ENCODE measurements around the gene MIEN1. TPM values are rescaled to one million over a fixed set of nuclear protein-coding genes. Genes with fewer than 3 reads are reported as not detected.

The MIEN1 gene
- total RNA-seq, 5 donors from 2014 or later (not counting 1 experiment from before 2014, with no cell fraction given) = 30.8 to 36.9 (median 32.1) TPM

DNA sequence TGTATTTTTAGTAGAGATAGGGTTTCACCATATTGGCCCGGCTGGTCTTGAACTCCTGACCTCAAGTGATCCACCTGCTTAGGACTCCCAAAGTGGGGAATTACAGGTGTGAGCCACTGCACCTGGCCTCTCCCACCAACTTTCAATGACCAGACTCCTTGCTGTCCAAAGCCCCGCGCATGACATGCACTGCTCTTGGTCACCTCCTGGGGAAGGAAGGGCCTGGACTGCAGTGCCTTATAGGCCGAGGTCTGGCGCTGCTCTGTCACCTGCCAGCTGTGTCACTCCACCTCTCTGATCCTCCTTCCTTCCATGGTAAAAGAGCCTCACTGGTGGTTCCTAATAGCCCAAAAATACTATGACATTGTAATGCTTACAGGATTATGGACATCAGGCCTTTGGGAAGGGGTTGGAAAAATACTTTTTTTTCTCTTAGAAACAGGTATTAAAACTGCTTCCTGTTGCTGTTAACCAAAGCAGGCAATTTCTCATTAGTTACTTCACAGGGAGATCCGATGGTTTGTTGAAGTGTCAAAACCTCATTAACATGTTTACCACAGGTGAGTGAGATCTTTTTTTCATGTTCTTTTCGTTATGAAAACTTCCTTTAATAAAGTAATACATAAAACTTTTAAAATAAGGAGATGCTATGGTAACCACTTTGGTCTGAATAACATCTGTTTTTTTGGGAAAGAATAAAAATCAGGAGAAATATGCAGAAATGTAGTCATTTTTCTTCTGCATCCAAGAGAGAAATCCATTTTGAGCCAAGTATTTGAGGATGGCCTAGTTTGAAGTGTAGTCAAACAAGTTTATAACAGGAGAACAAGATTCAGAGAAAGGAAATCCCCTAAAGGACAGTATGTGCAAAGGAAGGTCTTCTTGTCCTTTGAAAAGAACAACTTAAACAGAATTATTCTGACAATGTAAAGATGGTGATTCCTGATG is 42.9 kb upstream of the MIEN1 start:
- H3K27ac Mint-ChIP-seq = peak overlapping the region; percentile 98 to 99
- peak in 1 of 35 experiments; percentile 71 for DNase-seq
- H3K4me3 ChIP-seq (ENCODE audit: control insufficient read depth in 1 of 2, extremely low read depth in 1 of 2, low read length in 1 of 2) = peak overlapping the region in 1 of 2 donors; percentile 67
- H3K4me1 Mint-ChIP-seq = peaks cover 95 to 100% (median 96%) of the 10 kb centered on the region in 3 donors
- H3K36me3 Mint-ChIP-seq = peaks cover 46% of the 10 kb centered on the region
- no peaks in the 10 kb centered on the region for H3K27me3 Mint-ChIP-seq
- 40% methylated on average over 1 of the region's 7 CpGs for WGBS (ENCODE audit: insufficient coverage)
- H3K9me3 Mint-ChIP-seq = no peaks in the 10 kb centered on the region
- H3K27me3 ChIP-seq (replicated peaks in 1 of 2; ENCODE audit: control insufficient read depth in 2 of 2, extremely low read depth in 1 of 2, insufficient read depth in 2 of 2, low read length in 1 of 2) = no peaks in the 10 kb centered on the region
- ATAC-seq (replicated peaks in 1 of 4) = no peak
- peaks cover 66 to 81% of the 10 kb centered on the region in 2 experiments for H3K4me1 ChIP-seq (ENCODE audit: control insufficient read depth in 1 of 2, extremely low read depth in 1 of 2, insufficient read depth in 2 of 2, low read length in 2 of 2)
- H3K4me3 Mint-ChIP-seq = peak overlapping the region; percentile 58 to 79 (median 60)
- peak overlapping the region; percentile 91 for H3K27ac ChIP-seq (ENCODE audit: low read length)
- H3K36me3 ChIP-seq (ENCODE audit: control insufficient read depth in 2 of 2, extremely low read depth in 1 of 2, insufficient read depth in 1 of 2, low read length in 1 of 2) = peaks cover 0 to 27% of the 10 kb centered on the region in 2 donors
- ChIA-PET CTCF (interaction anchor here (0.6 to 1.0 kb wide), 3 partner anchors 16 to 88 kb away, joined by 3 to 6 read pairs (median 3); no protein-coding TSS in a partner anchor), POLR2A (interaction anchor here in 1 of 2 donors (0.6 kb wide), 1 partner anchor 13 kb away, joined by 6 read pairs; no protein-coding TSS in a partner anchor)
- no peaks in the 10 kb centered on the region for H3K9me3 ChIP-seq

DNA sequence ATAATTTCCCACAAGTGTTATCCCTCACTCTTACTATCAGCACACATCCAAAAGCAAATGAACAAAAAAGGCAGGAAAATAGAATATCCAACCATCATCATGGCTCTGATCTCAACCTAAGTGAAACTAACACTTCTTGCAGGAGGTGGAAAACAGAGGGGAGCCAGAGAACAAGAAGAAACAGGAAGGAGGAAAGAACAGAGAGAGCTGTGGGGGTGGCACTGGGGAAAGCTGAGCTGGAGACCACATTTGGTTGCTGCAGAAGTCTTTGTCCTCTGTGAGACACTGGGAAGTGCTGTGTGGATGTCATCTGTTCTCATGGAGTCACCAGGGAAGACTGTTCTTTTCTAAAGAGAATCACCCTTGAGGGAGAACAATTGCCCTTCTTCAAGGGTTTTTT is 42.1 kb upstream of the MIEN1 start:
- no peaks in the 10 kb centered on the region for H3K9me3 Mint-ChIP-seq
- DNase-seq = peak in 1 of 35 experiments; percentile 59
- Histone ChIP-seq H3K9me3 (no peaks in the 10 kb centered on the region), H3K4me3 (ENCODE audit: control insufficient read depth in 1 of 2, extremely low read depth in 1 of 2, low read length in 1 of 2) (peak overlapping the region; percentile 6 to 38), H3K36me3 (ENCODE audit: control insufficient read depth in 2 of 2, extremely low read depth in 1 of 2, insufficient read depth in 1 of 2, low read length in 1 of 2) (peaks cover 0 to 36% of the 10 kb centered on the region in 2 donors), H3K27ac (ENCODE audit: low read length) (peak overlapping the region; percentile 91), H3K27me3 (replicated peaks in 1 of 2; ENCODE audit: control insufficient read depth in 2 of 2, extremely low read depth in 1 of 2, insufficient read depth in 2 of 2, low read length in 1 of 2) (no peaks in the 10 kb centered on the region), H3K4me1 (ENCODE audit: control insufficient read depth in 1 of 2, extremely low read depth in 1 of 2, insufficient read depth in 2 of 2, low read length in 2 of 2) (peaks cover 74 to 76% of the 10 kb centered on the region in 2 experiments)
- CTCF ChIA-PET = interaction anchor here in 1 of 2 donors (1.0 kb wide), 1 partner anchor 89 kb away, joined by 3 read pairs; no protein-coding TSS in a partner anchor
- H3K36me3 Mint-ChIP-seq = peaks cover 48% of the 10 kb centered on the region
- peak overlapping the region; percentile 98 to 99 for H3K27ac Mint-ChIP-seq
- no peaks in the 10 kb centered on the region for H3K27me3 Mint-ChIP-seq
- peaks cover 96 to 100% (median 96%) of the 10 kb centered on the region in 3 donors for H3K4me1 Mint-ChIP-seq
- ATAC-seq (replicated peaks in 1 of 4) = no peak
- POLR2A ChIA-PET = interaction anchor here in 1 of 2 donors (0.6 kb wide), 1 partner anchor 12 kb away, joined by 6 read pairs; no protein-coding TSS in a partner anchor
- H3K4me3 Mint-ChIP-seq = peak overlapping the region; percentile 60 to 79 (median 70)

DNA sequence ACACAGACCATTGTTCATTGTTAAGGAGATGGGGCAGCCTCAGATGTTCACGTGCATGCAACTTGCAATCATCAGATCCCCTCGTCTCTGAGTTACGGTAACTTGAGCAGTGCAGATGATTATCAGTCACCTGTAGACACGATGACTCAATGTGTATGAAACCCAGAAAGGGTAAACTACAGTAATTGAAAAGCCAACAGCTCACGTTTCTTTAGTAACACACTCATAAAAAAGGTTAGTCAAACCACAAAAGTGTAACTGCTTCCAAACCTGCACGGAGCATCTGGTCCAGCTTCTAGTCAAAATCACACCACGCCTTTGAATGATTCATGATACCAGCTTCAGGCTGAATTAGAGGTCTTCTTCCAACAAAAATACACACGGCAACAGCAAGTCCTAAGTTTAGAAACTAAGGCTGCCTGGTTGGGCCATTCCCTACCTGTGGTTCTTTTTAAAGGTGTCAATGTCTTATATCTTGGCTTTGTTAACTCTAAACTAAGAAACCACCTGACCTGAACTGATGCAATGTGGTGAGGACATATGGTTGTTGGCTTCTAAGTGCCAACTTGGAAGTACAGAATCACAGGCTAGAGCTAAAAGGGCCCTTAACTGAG is 39.7 kb upstream of the MIEN1 start:
- peaks cover 67 to 84% of the 10 kb centered on the region in 2 experiments for H3K4me1 ChIP-seq (ENCODE audit: control insufficient read depth in 1 of 2, extremely low read depth in 1 of 2, insufficient read depth in 2 of 2, low read length in 2 of 2)
- peak overlapping the region in 1 of 2 donors; percentile 6 for H3K4me3 ChIP-seq (ENCODE audit: control insufficient read depth in 1 of 2, extremely low read depth in 1 of 2, low read length in 1 of 2)
- Mint-ChIP-seq H3K36me3 (peaks cover 61% of the 10 kb centered on the region), H3K27ac (peak overlapping the region; percentile 98 to 99), H3K9me3 (no peaks in the 10 kb centered on the region), H3K27me3 (no peaks in the 10 kb centered on the region), H3K4me1 (peaks cover 100% of the 10 kb centered on the region in 3 donors), H3K4me3 (peak overlapping the region; percentile 38 to 79 (median 47))
- WGBS (ENCODE audit: insufficient coverage) = 0% methylated on average over 7 of the region's 8 CpGs
- ATAC-seq (replicated peaks in 1 of 4) (peak; percentile 80 to 93 (median 88)), DNase-seq (peak in 33 of 35 experiments; percentile 21 to 83 (median 48))
- peaks cover 7 to 58% of the 10 kb centered on the region in 2 donors for H3K36me3 ChIP-seq (ENCODE audit: control insufficient read depth in 2 of 2, extremely low read depth in 1 of 2, insufficient read depth in 1 of 2, low read length in 1 of 2)
- H3K9me3 ChIP-seq = no peaks in the 10 kb centered on the region
- H3K27me3 ChIP-seq (replicated peaks in 1 of 2; ENCODE audit: control insufficient read depth in 2 of 2, extremely low read depth in 1 of 2, insufficient read depth in 2 of 2, low read length in 1 of 2) = no peaks in the 10 kb centered on the region
- ChIA-PET CTCF (interaction anchor here in 1 of 2 donors (0.5 to 1.5 kb wide), 7 partner anchors 9 to 150 kb away, joined by 3 to 4 read pairs (median 3); no protein-coding TSS in a partner anchor), POLR2A (interaction anchor here (0.8 to 1.3 kb wide), 3 partner anchors 15 to 92 kb away, joined by 3 to 4 read pairs (median 3); no protein-coding TSS in a partner anchor)
- H3K27ac ChIP-seq (ENCODE audit: low read length) = peak overlapping the region; percentile 91

DNA sequence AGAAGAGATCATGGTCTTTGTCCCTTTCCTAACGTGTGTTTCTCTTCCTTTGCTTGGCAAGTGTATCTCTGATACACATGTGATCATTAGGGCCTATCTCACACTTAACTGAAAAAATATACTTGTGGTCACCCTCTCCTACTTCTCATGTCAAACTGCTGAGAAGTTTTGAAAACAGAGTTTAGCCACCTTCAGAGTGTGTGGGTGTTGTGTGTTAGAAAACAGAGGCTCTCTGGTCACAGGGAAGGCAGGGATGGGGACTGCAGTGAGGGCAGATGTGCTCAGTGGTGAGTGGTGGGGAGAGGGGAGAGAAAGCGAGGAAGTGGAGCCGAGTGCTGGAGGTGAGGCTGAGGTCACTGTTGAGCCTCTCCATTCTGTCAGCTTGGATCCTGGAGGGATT is 36.8 kb upstream of the MIEN1 start:
- H3K27ac ChIP-seq (ENCODE audit: low read length) = peak overlapping the region; percentile 56
- WGBS (ENCODE audit: insufficient coverage) = no CpG with 5 or more reads among the region's 3 CpGs
- no peaks in the 10 kb centered on the region for H3K27me3 ChIP-seq (replicated peaks in 1 of 2; ENCODE audit: control insufficient read depth in 2 of 2, extremely low read depth in 1 of 2, insufficient read depth in 2 of 2, low read length in 1 of 2)
- CTCF ChIA-PET = no interaction called here
- ATAC-seq (replicated peaks in 1 of 4) = no peak
- H3K4me3 ChIP-seq (ENCODE audit: control insufficient read depth in 1 of 2, extremely low read depth in 1 of 2, low read length in 1 of 2) = no peak overlapping the region
- Mint-ChIP-seq H3K4me3 (peak overlapping the region in 2 of 3 donors; percentile 32 to 61), H3K9me3 (no peaks in the 10 kb centered on the region), H3K4me1 (peaks cover 76 to 89% (median 88%) of the 10 kb centered on the region in 3 donors), H3K36me3 (peaks cover 62% of the 10 kb centered on the region), H3K27me3 (no peaks in the 10 kb centered on the region), H3K27ac (peak overlapping the region; percentile 98 to 99)
- peaks cover 39 to 81% of the 10 kb centered on the region in 2 experiments for H3K4me1 ChIP-seq (ENCODE audit: control insufficient read depth in 1 of 2, extremely low read depth in 1 of 2, insufficient read depth in 2 of 2, low read length in 2 of 2)
- H3K36me3 ChIP-seq (ENCODE audit: control insufficient read depth in 2 of 2, extremely low read depth in 1 of 2, insufficient read depth in 1 of 2, low read length in 1 of 2) = peaks cover 11 to 75% of the 10 kb centered on the region in 2 donors
- DNase-seq = no peak
- H3K9me3 ChIP-seq = no peaks in the 10 kb centered on the region
- POLR2A ChIA-PET = no interaction called here

DNA sequence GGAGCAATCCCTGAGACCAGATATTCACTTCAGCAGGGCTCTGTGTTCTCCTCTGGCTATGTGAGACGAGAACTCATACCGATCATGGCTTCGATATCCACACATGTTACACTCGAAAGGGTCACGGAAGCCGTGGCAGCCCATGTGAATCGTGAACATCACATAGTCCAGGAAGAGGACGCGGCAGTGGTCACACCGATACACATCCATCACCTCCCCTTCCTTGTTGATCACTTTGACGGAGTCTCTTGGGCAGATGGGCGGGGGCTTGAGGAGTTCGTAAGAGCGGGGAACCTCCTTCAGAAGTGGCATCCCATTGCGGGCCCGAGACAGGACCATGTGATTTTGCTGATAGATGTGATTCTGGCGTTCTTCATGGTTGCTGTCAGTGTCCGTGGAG is 35.4 kb upstream of the MIEN1 start:
- Histone ChIP-seq H3K4me1 (ENCODE audit: control insufficient read depth in 1 of 2, extremely low read depth in 1 of 2, insufficient read depth in 2 of 2, low read length in 2 of 2) (peaks cover 25 to 76% of the 10 kb centered on the region in 2 experiments), H3K9me3 (no peaks in the 10 kb centered on the region), H3K4me3 (ENCODE audit: control insufficient read depth in 1 of 2, extremely low read depth in 1 of 2, low read length in 1 of 2) (no peak overlapping the region), H3K27ac (ENCODE audit: low read length) (no peak overlapping the region), H3K27me3 (replicated peaks in 1 of 2; ENCODE audit: control insufficient read depth in 2 of 2, extremely low read depth in 1 of 2, insufficient read depth in 2 of 2, low read length in 1 of 2) (no peaks in the 10 kb centered on the region), H3K36me3 (ENCODE audit: control insufficient read depth in 2 of 2, extremely low read depth in 1 of 2, insufficient read depth in 1 of 2, low read length in 1 of 2) (peaks cover 11 to 77% of the 10 kb centered on the region in 2 donors)
- DNase-seq = no peak
- CTCF ChIA-PET = no interaction called here
- Mint-ChIP-seq H3K27me3 (no peaks in the 10 kb centered on the region), H3K4me3 (peak overlapping the region in 1 of 3 donors; percentile 61), H3K4me1 (peaks cover 66 to 83% (median 83%) of the 10 kb centered on the region in 3 donors), H3K36me3 (peaks cover 56% of the 10 kb centered on the region), H3K27ac (peak overlapping the region; percentile 98 to 99), H3K9me3 (no peaks in the 10 kb centered on the region)
- POLR2A ChIA-PET = no interaction called here
- 97% methylated on average over 14 of the region's 18 CpGs for WGBS (ENCODE audit: insufficient coverage)
- no peak for ATAC-seq (replicated peaks in 1 of 4)

DNA sequence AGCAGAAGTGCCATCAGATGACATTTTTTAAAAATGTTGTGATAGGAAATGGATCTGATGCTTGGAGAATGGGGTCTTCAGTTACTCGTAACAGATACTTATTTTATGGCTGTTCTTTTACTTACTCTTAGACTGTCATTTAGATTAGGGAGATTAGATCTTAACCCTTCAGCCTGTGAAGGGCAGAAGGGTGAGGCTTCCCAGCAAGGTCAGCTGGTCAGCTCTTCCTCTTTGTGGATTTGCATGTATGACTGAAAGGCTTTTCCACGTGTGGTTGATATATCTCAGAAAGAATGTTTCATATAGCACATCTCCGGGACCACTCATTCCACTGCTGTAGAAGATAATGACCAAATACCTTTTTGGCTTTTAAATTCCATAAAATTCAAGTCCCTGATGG is 34.8 kb upstream of the MIEN1 start:
- no peaks in the 10 kb centered on the region for H3K27me3 Mint-ChIP-seq
- H3K27ac Mint-ChIP-seq = peak overlapping the region; percentile 69 to 99
- H3K36me3 Mint-ChIP-seq = peaks cover 57% of the 10 kb centered on the region

More for the DNA sequence above, 34.8 kb upstream of the MIEN1 start:
- Mint-ChIP-seq H3K4me1 (peaks cover 62 to 81% (median 80%) of the 10 kb centered on the region in 3 donors), H3K9me3 (no peaks in the 10 kb centered on the region), H3K4me3 (no peak overlapping the region)
- ChIA-PET POLR2A (no interaction called here), CTCF (interaction anchor here in 1 of 2 donors (0.6 kb wide), 1 partner anchor 102 kb away, joined by 3 read pairs; no protein-coding TSS in a partner anchor)
- Histone ChIP-seq H3K36me3 (ENCODE audit: control insufficient read depth in 2 of 2, extremely low read depth in 1 of 2, insufficient read depth in 1 of 2, low read length in 1 of 2) (peaks cover 11 to 81% of the 10 kb centered on the region in 2 donors), H3K9me3 (no peaks in the 10 kb centered on the region), H3K27ac (ENCODE audit: low read length) (peak overlapping the region; percentile 14), H3K4me3 (ENCODE audit: control insufficient read depth in 1 of 2, extremely low read depth in 1 of 2, low read length in 1 of 2) (no peak overlapping the region), H3K4me1 (ENCODE audit: control insufficient read depth in 1 of 2, extremely low read depth in 1 of 2, insufficient read depth in 2 of 2, low read length in 2 of 2) (peaks cover 21 to 74% of the 10 kb centered on the region in 2 experiments), H3K27me3 (replicated peaks in 1 of 2; ENCODE audit: control insufficient read depth in 2 of 2, extremely low read depth in 1 of 2, insufficient read depth in 2 of 2, low read length in 1 of 2) (no peaks in the 10 kb centered on the region)
- WGBS (ENCODE audit: insufficient coverage) = no CpG with 5 or more reads among the region's 3 CpGs
- ATAC-seq (replicated peaks in 1 of 4) (no peak), DNase-seq (no peak)
